MCF 10A (cell line): ENCODE measurements around the gene SRM. TPM values are rescaled to one million over a fixed set of nuclear protein-coding genes. Genes with fewer than 3 reads are reported as not detected.
"Not testable (repeated sequence)": the region's sequence is repeated elsewhere in the genome, so short reads cannot be mapped to it uniquely, and the experiment has no call there.

Source experiments
- BruUV-seq: library from RNA; stranded (reverse); fragments of 400-500 nt; replicated peaks from 2 replicates; lab custom pipeline; 2021; lab: Mats Ljungman, UMichigan
- CTCF ChIA-PET: fragments of 300-600 bp; sonication (Branson Sonifier 250); formaldehyde crosslinking; extraction: SDS; loops from one replicate; lab custom pipeline; 2021; ENCODE audit warnings: antibody characterized with exemption, inconsistent platforms; lab: Yijun Ruan, JAX
- POLR2A ChIA-PET: fragments of 300-600, 350-650 bp; sonication (Branson Sonifier 250); formaldehyde crosslinking; extraction: SDS; loops from one replicate; lab custom pipeline; 2020; ENCODE audit warnings: antibody characterized with exemption, inconsistent platforms; lab: Yijun Ruan, JAX
- DNase-seq: peaks from one replicate; pipeline ENCODE4 v3.0.0-alpha.2; 2018; ENCODE audit not compliant: unreplicated experiment
- H3K27ac Mint-ChIP-seq: one replicate; pipeline ENCODE4 v1.8.0; 2022; ENCODE audit warnings: mild to moderate bottlenecking, low read depth, mixed read lengths; ENCODE audit not compliant: unreplicated experiment
- H3K27me3 Mint-ChIP-seq: one replicate; pipeline ENCODE4 v1.8.0; 2022; ENCODE audit warnings: mixed read lengths; ENCODE audit not compliant: insufficient read depth, unreplicated experiment
- H3K36me3 Mint-ChIP-seq: one replicate; pipeline ENCODE4 v1.8.0; 2022; ENCODE audit warnings: mild to moderate bottlenecking, moderate library complexity, mixed read lengths; ENCODE audit not compliant: insufficient read depth, unreplicated experiment
- H3K4me1 Mint-ChIP-seq: one replicate; pipeline ENCODE4 v1.8.0; 2022; ENCODE audit warnings: mixed read lengths; ENCODE audit not compliant: insufficient read depth, unreplicated experiment
- H3K4me3 Mint-ChIP-seq: one replicate; pipeline ENCODE4 v1.8.0; 2022; ENCODE audit warnings: mild to moderate bottlenecking, moderate library complexity, mixed read lengths; ENCODE audit not compliant: unreplicated experiment
- H3K9me3 Mint-ChIP-seq: one replicate; pipeline ENCODE4 v1.8.0; 2022; ENCODE audit warnings: mixed read lengths; ENCODE audit not compliant: unreplicated experiment
- CTCF ChIP-seq: fragments of 200-600 bp; IDR thresholded peaks from one replicate; pipeline ENCODE4 v1.8.0; 2022; ENCODE audit warnings: antibody characterized with exemption, mild to moderate bottlenecking; ENCODE audit not compliant: unreplicated experiment
- intact Hi-C: fragments of 100-400 bp; cut with micrococcal nuclease; formaldehyde crosslinking; loops from 2 replicates; pipeline ENCODE4 v1.14.1; 2022
- total RNA-seq: library from RNA; stranded (reverse); gene quantifications from 2 replicates; pipeline ENCODE4 v1.2.3, GENCODE V29; 2022

Gene SRM
- total RNA-seq, 1 experiment from 2014 or later: 327 TPM

DNA sequence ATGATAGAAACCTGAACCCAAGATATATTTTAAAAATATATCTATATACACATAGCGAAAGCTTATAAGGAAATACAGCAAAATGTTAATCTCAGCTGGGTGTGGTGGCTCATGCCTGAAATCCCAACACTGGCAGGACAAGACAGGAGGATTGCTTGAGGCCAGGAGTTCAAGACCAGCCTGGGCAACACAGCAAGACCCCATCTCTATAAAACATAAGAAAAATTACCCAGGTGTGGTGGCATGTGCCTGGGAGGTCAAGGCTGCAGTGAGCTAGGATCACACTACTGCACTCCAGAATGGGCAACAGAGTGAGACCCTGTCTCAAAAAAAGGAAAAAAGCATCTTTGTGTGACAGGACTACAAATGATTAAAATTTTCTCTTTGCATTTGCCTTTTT, 6.0 kb upstream of the SRM start:
- no peak for TF ChIP-seq CTCF
- POLR2A ChIA-PET: no interaction called here
- Mint-ChIP-seq H3K27ac (no peak overlapping the region), H3K9me3 (no peaks in the 10 kb centered on the region), H3K36me3 (peaks cover 84% of the 10 kb centered on the region), H3K4me3 (no peak overlapping the region), H3K4me1 (peaks cover 3% of the 10 kb centered on the region), H3K27me3 (no peaks in the 10 kb centered on the region)
- intact Hi-C loops: no loop called here
- BruUV-seq: no TSS peak
- CTCF ChIA-PET: interaction anchor here (0.9 kb wide), 1 partner anchor 14 kb away, joined by 3 read pairs; no protein-coding TSS in a partner anchor
- DNase-seq: no peak

DNA sequence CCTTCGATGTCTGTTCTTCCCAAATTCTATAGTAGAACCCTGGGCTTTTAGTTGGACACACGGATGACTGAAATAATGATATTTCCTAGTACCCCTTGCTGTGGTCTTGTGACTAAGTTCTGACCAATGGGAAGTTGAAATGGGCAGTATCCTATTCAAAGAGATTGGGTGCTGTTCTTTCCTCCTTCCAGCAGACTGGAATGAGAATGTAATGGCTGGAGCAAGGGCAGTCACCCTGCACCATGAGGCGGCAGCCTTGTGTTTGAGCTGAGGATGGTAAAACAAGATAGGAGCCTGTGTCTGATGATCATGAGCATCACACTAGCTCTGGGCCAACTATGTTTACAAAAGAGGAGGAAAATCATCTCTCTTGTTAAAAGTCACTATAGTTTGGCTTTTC, 5.1 kb upstream of the SRM start:
- intact Hi-C loops: no loop called here
- Mint-ChIP-seq H3K27ac (no peak overlapping the region), H3K4me3 (no peak overlapping the region), H3K4me1 (peaks cover 7% of the 10 kb centered on the region), H3K27me3 (no peaks in the 10 kb centered on the region), H3K36me3 (peaks cover 75% of the 10 kb centered on the region), H3K9me3 (no peaks in the 10 kb centered on the region)
- ChIA-PET CTCF (interaction anchor here (0.6 to 0.9 kb wide), 3 partner anchors 14 to 33 kb away, joined by 3 read pairs; no protein-coding TSS in a partner anchor), POLR2A (interaction anchor here (1.8 kb wide), 1 partner anchor 34 kb away, joined by 3 read pairs; the partner anchor contains the start of gene EXOSC10)
- BruUV-seq: no TSS peak
- no peak for DNase-seq
- no peak for TF ChIP-seq CTCF

GRCh38 chr1:11063937-11064537, 4.2 kb upstream of the SRM start:
- CTCF ChIA-PET: interaction anchor here (0.7 to 1.0 kb wide), 2 partner anchors 27 to 34 kb away, joined by 3 read pairs; no protein-coding TSS in a partner anchor
- DNase-seq, H3K27ac Mint-ChIP-seq, H3K4me3 Mint-ChIP-seq, H3K27me3 Mint-ChIP-seq, H3K4me1 Mint-ChIP-seq, intact Hi-C loops, H3K9me3 Mint-ChIP-seq, BruUV-seq: not testable (repeated sequence)
- POLR2A ChIA-PET: interaction anchor here (1.8 kb wide), 1 partner anchor 35 kb away, joined by 3 read pairs; the partner anchor contains the start of gene EXOSC10
- H3K36me3 Mint-ChIP-seq: peaks cover 68% of the 10 kb centered on the region

GRCh38 chr1:11062965-11063401, 3.2 kb upstream of the SRM start:
- H3K4me1 Mint-ChIP-seq: peaks cover 7% of the 10 kb centered on the region
- ChIA-PET CTCF (interaction anchor here (0.6 to 3.5 kb wide), 4 partner anchors 25 to 549 kb away, joined by 3 to 24 read pairs (median 4); no protein-coding TSS in a partner anchor), POLR2A (interaction anchor here (1.8 kb wide), 1 partner anchor 36 kb away, joined by 3 read pairs; the partner anchor contains the start of gene EXOSC10)
- peaks cover 68% of the 10 kb centered on the region for H3K36me3 Mint-ChIP-seq
- intact Hi-C loops: no loop called here
- BruUV-seq: no TSS peak
- no peaks in the 10 kb centered on the region for H3K27me3 Mint-ChIP-seq
- TF ChIP-seq CTCF: no peak
- no peak for DNase-seq
- H3K27ac Mint-ChIP-seq: no peak overlapping the region
- no peaks in the 10 kb centered on the region for H3K9me3 Mint-ChIP-seq
- no peak overlapping the region for H3K4me3 Mint-ChIP-seq
